ENCODE measurements around the gene SPAG17.

GRCh38 chr1:117905019-117905418 lies 280.0 kb downstream of the SPAG17 start:
- TF ChIP-seq TAF1 (IDR thresholded peaks at IDR 0.05; ENCODE audit: low read depth) (no peak), EP300 (IDR thresholded peaks at IDR 0.05; ENCODE audit: borderline replicate concordance) (no peak), RAD21 (IDR thresholded peaks at IDR 0.05; ENCODE audit: low read depth) (no peak), TEAD4 (IDR thresholded peaks at IDR 0.05) (no peak), CEBPB (IDR thresholded peaks at IDR 0.05) (no peak), CREB1 (IDR thresholded peaks at IDR 0.05; ENCODE audit: low read depth) (no peak), REST (IDR thresholded peaks at IDR 0.05; ENCODE audit: low read depth) (no peak)

All from Ishikawa (cell line).